SK-N-SH (cell line): ENCODE measurements around the gene C7orf25. TPM values are rescaled to one million over a fixed set of nuclear protein-coding genes. Genes with fewer than 3 reads are reported as not detected.

Experiments used
- CTCF ChIA-PET: fragments of 300-600, 350-600 bp; formaldehyde crosslinking; extraction: SDS; loops from one replicate; lab custom pipeline; 2021; lab: Yijun Ruan, JAX
- POLR2A ChIA-PET: fragments of 350-600 bp; sonication (Branson Sonifier 250); formaldehyde crosslinking; extraction: SDS; loops from one replicate; lab custom pipeline; 2020; ENCODE audit warnings: antibody characterized with exemption, inconsistent platforms; lab: Yijun Ruan, JAX
- DNase-seq: peaks from one replicate; pipeline ENCODE4 v3.0.0; 2012
- H2AFZ ChIP-seq: fragments of 200-600 bp; sonication (generic); 2 replicates; pipeline ENCODE4 v1.8.1; 2016; ENCODE audit warnings: antibody characterized with exemption, mild to moderate bottlenecking, low read depth
- H3F3A ChIP-seq: fragments of 200-600 bp; sonication (generic); replicated peaks from 2 replicates; pipeline ENCODE3; 2016; ENCODE audit warnings: antibody characterized with exemption, mild to moderate bottlenecking; ENCODE audit not compliant: insufficient read depth
- H3K27ac ChIP-seq, 2 experiments: fragments of 200-500 bp in 1 of 2; fragments of 200-600 bp in 1 of 2; sonication (Bioruptor generic) in 1 of 2; sonication (generic), shearing (Covaris generic) in 1 of 2; 2 replicates each; pipeline versions ENCODE4 v1.5.1 to v1.6.1; 2014 to 2016; ENCODE audit warnings: low read depth in 2 of 2, inconsistent platforms in 1 of 2, low read length in 1 of 2, mild to moderate bottlenecking in 1 of 2, mixed read lengths in 1 of 2
- H3K27me3 ChIP-seq: fragments of 200-600 bp; sonication (generic), shearing (Covaris generic); 2 replicates; pipeline ENCODE4 v1.6.1; 2016; ENCODE audit warnings: mixed run types; ENCODE audit not compliant: insufficient read depth
- H3K36me3 ChIP-seq, 2 experiments: fragments of 200-500 bp in 1 of 2; fragments of 200-600 bp in 1 of 2; sonication (Bioruptor generic) in 1 of 2; sonication (generic) in 1 of 2; replicated peaks in 1 of 2; 2 replicates each; pipeline versions ENCODE3 to v1.5.1; 2014 to 2016; ENCODE audit warnings: low read length in 1 of 2, mild to moderate bottlenecking in 1 of 2; ENCODE audit not compliant: insufficient read depth in 2 of 2, control insufficient read depth in 1 of 2
- H3K4me1 ChIP-seq, 2 experiments: fragments of 200-500 bp in 1 of 2; fragments of 200-600 bp in 1 of 2; sonication (Bioruptor generic) in 1 of 2; sonication (generic), shearing (Covaris generic) in 1 of 2; 2 replicates each; pipeline versions ENCODE4 v1.5.1 to v1.6.1; 2014 to 2016; ENCODE audit warnings: low read depth in 1 of 2, low read length in 1 of 2, mixed run types in 1 of 2; ENCODE audit not compliant: insufficient read depth in 2 of 2, control insufficient read depth in 1 of 2
- H3K4me2 ChIP-seq: fragments of 200-600 bp; sonication (generic), shearing (Covaris generic); 2 replicates; pipeline ENCODE4 v1.6.1; 2017; ENCODE audit warnings: mixed run types
- H3K4me3 ChIP-seq, 2 experiments: fragments of 200-500 bp in 1 of 2; fragments of 200-600 bp in 1 of 2; sonication (Bioruptor generic) in 1 of 2; sonication (generic), shearing (Covaris generic) in 1 of 2; 2 replicates each; pipeline versions ENCODE4 v1.5.1 to v1.8.1; 2014 to 2016; ENCODE audit warnings: low read depth in 2 of 2, inconsistent platforms in 1 of 2, low read length in 1 of 2, mild to moderate bottlenecking in 1 of 2, mixed read lengths in 1 of 2, moderate library complexity in 1 of 2
- H3K79me2 ChIP-seq: fragments of 200-600 bp; sonication (generic); 2 replicates; pipeline ENCODE4 v1.8.1; 2017; ENCODE audit warnings: mild to moderate bottlenecking; ENCODE audit not compliant: insufficient read depth
- H3K9ac ChIP-seq: fragments of 200-600 bp; sonication (generic); 2 replicates; pipeline ENCODE4 v1.6.1; 2017; ENCODE audit warnings: mixed run types
- H3K9me2 ChIP-seq: fragments of 200-600 bp; sonication (generic); 2 replicates; pipeline ENCODE4 v1.6.1; 2017; ENCODE audit warnings: mixed run types
- H3K9me3 ChIP-seq: fragments of 200-600 bp; sonication (generic); 2 replicates; pipeline ENCODE4 v1.6.1; 2017; ENCODE audit warnings: mixed run types, mild to moderate bottlenecking, moderate library complexity
- H4K20me1 ChIP-seq: fragments of 200-600 bp; sonication (generic); 2 replicates; pipeline ENCODE4 v1.6.1; 2017; ENCODE audit warnings: mild to moderate bottlenecking, mixed run types; ENCODE audit not compliant: insufficient read depth
- CHD2 ChIP-seq: fragments of 150-350 bp; IDR thresholded peaks from 2 replicates; pipeline ENCODE4 v1.6.1; 2018; ENCODE audit warnings: low read length; ENCODE audit not compliant: partially characterized antibody
- ELF1 ChIP-seq: IDR thresholded peaks from 2 replicates; pipeline ENCODE4 v1.4.0; 2012
- MEF2A ChIP-seq: IDR thresholded peaks from 2 replicates; pipeline ENCODE4 v1.4.0; 2012; ENCODE audit warnings: low read depth, borderline replicate concordance
- NFIC ChIP-seq: IDR thresholded peaks from 2 replicates; pipeline ENCODE4 v1.4.0; 2012; ENCODE audit warnings: borderline replicate concordance
- RAD21 ChIP-seq: IDR thresholded peaks from 2 replicates; pipeline ENCODE4 v1.6.1; 2012; ENCODE audit warnings: mild to moderate bottlenecking, low read length
- RXRA ChIP-seq: IDR thresholded peaks from 2 replicates; pipeline ENCODE4 v1.4.0; 2012; ENCODE audit warnings: low read depth, mild to moderate bottlenecking, borderline replicate concordance
- TEAD4 ChIP-seq: IDR thresholded peaks from 2 replicates; pipeline ENCODE4 v1.4.0; 2012; ENCODE audit warnings: mild to moderate bottlenecking, borderline replicate concordance; ENCODE audit not compliant: insufficient read depth
- YY1 ChIP-seq: IDR thresholded peaks from 2 replicates; pipeline ENCODE4 v1.4.0; 2012; ENCODE audit warnings: low read depth, mild to moderate bottlenecking
- ZBTB33 ChIP-seq: IDR thresholded peaks from 2 replicates; pipeline ENCODE4 v1.4.0; 2012; ENCODE audit warnings: low read depth, borderline replicate concordance
- WGBS: methylation state at CpG from one replicate; pipeline ENCODE4 v1.1.6; 2017; ENCODE audit warnings: low lambda C conversion rate; 5-methylcytosine and 5-hydroxymethylcytosine counted together
- polyA plus RNA-seq, 3 experiments: library from polyadenylated mRNA; depleted of rRNA; stranded (reverse); fragments of >200 nt; gene quantifications; 2 replicates each; pipeline ENCODE4 v1.2.3, GENCODE V29; 2012
- TF ChIP-seq, protein P1 (sequence below): IDR thresholded peaks from 2 replicates; pipeline ENCODE4 v1.4.0; 2012; ENCODE audit warnings: low read depth, borderline replicate concordance
- TF ChIP-seq, protein P2 (sequence below): IDR thresholded peaks from 2 replicates; pipeline ENCODE4 v1.6.1; 2012; ENCODE audit warnings: mild to moderate bottlenecking, low read depth, low read length, moderate library complexity
- TF ChIP-seq, protein P3 (sequence below): fragments of 200-600 bp; sonication (generic); IDR thresholded peaks from 2 replicates; pipeline ENCODE4 v1.6.1; 2017; ENCODE audit warnings: antibody characterized with exemption, mild to moderate bottlenecking, moderate library complexity

C7orf25 gene
- polyA plus RNA-seq, 1 of the 3 experiments (the other 2 are of a cell fraction), result 6.1 TPM

GRCh38 chr7:42869131-42870020 lies 42.5 kb downstream of the C7orf25 start:
- Histone ChIP-seq H3F3A (no peaks in the 10 kb centered on the region), H3K79me2 (no peaks in the 10 kb centered on the region; the same call in 1 of the 2 replicates), H3K27ac (no peak overlapping the region), H3K4me2 (no peak overlapping the region), H3K4me1 (no peaks in the 10 kb centered on the region)
- DNase-seq, result no peak
- CTCF ChIA-PET, result no interaction called here
- TF ChIP-seq, protein P1, sequence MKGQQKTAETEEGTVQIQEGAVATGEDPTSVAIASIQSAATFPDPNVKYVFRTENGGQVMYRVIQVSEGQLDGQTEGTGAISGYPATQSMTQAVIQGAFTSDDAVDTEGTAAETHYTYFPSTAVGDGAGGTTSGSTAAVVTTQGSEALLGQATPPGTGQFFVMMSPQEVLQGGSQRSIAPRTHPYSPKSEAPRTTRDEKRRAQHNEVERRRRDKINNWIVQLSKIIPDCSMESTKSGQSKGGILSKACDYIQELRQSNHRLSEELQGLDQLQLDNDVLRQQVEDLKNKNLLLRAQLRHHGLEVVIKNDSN, result no peak
- TF ChIP-seq CHD2 (no peak), RAD21 (no peak)
- TF ChIP-seq, protein P2, sequence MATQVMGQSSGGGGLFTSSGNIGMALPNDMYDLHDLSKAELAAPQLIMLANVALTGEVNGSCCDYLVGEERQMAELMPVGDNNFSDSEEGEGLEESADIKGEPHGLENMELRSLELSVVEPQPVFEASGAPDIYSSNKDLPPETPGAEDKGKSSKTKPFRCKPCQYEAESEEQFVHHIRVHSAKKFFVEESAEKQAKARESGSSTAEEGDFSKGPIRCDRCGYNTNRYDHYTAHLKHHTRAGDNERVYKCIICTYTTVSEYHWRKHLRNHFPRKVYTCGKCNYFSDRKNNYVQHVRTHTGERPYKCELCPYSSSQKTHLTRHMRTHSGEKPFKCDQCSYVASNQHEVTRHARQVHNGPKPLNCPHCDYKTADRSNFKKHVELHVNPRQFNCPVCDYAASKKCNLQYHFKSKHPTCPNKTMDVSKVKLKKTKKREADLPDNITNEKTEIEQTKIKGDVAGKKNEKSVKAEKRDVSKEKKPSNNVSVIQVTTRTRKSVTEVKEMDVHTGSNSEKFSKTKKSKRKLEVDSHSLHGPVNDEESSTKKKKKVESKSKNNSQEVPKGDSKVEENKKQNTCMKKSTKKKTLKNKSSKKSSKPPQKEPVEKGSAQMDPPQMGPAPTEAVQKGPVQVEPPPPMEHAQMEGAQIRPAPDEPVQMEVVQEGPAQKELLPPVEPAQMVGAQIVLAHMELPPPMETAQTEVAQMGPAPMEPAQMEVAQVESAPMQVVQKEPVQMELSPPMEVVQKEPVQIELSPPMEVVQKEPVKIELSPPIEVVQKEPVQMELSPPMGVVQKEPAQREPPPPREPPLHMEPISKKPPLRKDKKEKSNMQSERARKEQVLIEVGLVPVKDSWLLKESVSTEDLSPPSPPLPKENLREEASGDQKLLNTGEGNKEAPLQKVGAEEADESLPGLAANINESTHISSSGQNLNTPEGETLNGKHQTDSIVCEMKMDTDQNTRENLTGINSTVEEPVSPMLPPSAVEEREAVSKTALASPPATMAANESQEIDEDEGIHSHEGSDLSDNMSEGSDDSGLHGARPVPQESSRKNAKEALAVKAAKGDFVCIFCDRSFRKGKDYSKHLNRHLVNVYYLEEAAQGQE, result no peak
- TF ChIP-seq, all 33 proteins: peak for 0
- Histone ChIP-seq H3K27me3 (peaks cover 4% of the 10 kb centered on the region; the same call in 1 of the 2 replicates), H3K9me2 (no peaks in the 10 kb centered on the region), H3K36me3 (no peaks in the 10 kb centered on the region), H3K9ac (no peak overlapping the region), H3K9me3 (no peaks in the 10 kb centered on the region), H4K20me1 (no peaks in the 10 kb centered on the region), H2AFZ (no peak overlapping the region), H3K4me3 (no peak overlapping the region)
- 7% methylated on average over 7 of the region's 7 CpGs for WGBS
- POLR2A ChIA-PET, result no interaction called here

GRCh38 chr7:42868480-42868879 lies 43.4 kb downstream of the C7orf25 start:
- Histone ChIP-seq H3K4me2 (no peak overlapping the region), H3K9me3 (no peaks in the 10 kb centered on the region), H3K4me1 (no peaks in the 10 kb centered on the region), H3K27me3 (peaks cover 4% of the 10 kb centered on the region; the same call in 1 of the 2 replicates), H4K20me1 (no peaks in the 10 kb centered on the region), H3K4me3 (no peak overlapping the region), H3F3A (no peaks in the 10 kb centered on the region), H2AFZ (no peak overlapping the region), H3K27ac (no peak overlapping the region), H3K79me2 (no peaks in the 10 kb centered on the region; the same call in 1 of the 2 replicates), H3K9ac (no peak overlapping the region), H3K9me2 (no peaks in the 10 kb centered on the region), H3K36me3 (no peaks in the 10 kb centered on the region)
- POLR2A ChIA-PET, result no interaction called here
- 5% methylated on average over 1 of the region's 1 CpG for WGBS
- CTCF ChIA-PET, result no interaction called here
- TF ChIP-seq NFIC (no peak), MEF2A (no peak), RXRA (no peak), YY1 (no peak), TEAD4 (no peak), ELF1 (no peak), ZBTB33 (no peak)
- TF ChIP-seq, protein P3, sequence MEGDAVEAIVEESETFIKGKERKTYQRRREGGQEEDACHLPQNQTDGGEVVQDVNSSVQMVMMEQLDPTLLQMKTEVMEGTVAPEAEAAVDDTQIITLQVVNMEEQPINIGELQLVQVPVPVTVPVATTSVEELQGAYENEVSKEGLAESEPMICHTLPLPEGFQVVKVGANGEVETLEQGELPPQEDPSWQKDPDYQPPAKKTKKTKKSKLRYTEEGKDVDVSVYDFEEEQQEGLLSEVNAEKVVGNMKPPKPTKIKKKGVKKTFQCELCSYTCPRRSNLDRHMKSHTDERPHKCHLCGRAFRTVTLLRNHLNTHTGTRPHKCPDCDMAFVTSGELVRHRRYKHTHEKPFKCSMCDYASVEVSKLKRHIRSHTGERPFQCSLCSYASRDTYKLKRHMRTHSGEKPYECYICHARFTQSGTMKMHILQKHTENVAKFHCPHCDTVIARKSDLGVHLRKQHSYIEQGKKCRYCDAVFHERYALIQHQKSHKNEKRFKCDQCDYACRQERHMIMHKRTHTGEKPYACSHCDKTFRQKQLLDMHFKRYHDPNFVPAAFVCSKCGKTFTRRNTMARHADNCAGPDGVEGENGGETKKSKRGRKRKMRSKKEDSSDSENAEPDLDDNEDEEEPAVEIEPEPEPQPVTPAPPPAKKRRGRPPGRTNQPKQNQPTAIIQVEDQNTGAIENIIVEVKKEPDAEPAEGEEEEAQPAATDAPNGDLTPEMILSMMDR, result no peak
- DNase-seq, result no peak
